Muscle layer of colon (tissue), 2 donors: ENCODE results near the gene PRSS27.
A peak's percentile ranks its signal among the peaks of the same experiment; 100 is the strongest.

Source experiments
- H3K27ac ChIP-seq: one replicate; pipeline ENCODE4 v1.7.0; 2013; ENCODE audit warnings: low read depth, mild to moderate bottlenecking, low read length, moderate library complexity
- H3K27me3 ChIP-seq, 2 donors: one replicate each; pipeline ENCODE4 v1.7.0; 2013; ENCODE audit warnings: low read length in 2 of 2, mild to moderate bottlenecking in 2 of 2; ENCODE audit not compliant: insufficient read depth in 2 of 2, control insufficient read depth in 1 of 2
- H3K36me3 ChIP-seq: one replicate; pipeline ENCODE4 v1.7.0; 2013; ENCODE audit warnings: mild to moderate bottlenecking, low read length; ENCODE audit not compliant: insufficient read depth
- H3K4me1 ChIP-seq: one replicate; pipeline ENCODE4 v1.7.0; 2013; ENCODE audit warnings: mild to moderate bottlenecking, low read length; ENCODE audit not compliant: insufficient read depth
- H3K4me3 ChIP-seq, 2 donors: one replicate each; pipeline ENCODE4 v1.7.0; 2013; ENCODE audit warnings: low read length in 2 of 2, low read depth in 1 of 2, mild to moderate bottlenecking in 1 of 2, moderate library complexity in 1 of 2
- H3K9ac ChIP-seq: one replicate; pipeline ENCODE4 v1.7.0; 2013; ENCODE audit warnings: low read length
- H3K9me3 ChIP-seq: one replicate; pipeline ENCODE4 v1.7.0; 2013; ENCODE audit warnings: mild to moderate bottlenecking, low read length
- donor health status: abdominal sarcoma.
- donor health status: Adenocarcinoma of cecum.

The PRSS27 gene

GRCh38 chr16:2720719-2721633 lies 952 bp upstream of the PRSS27 start:
- H3K4me3 ChIP-seq, result peak overlapping the region; percentile 14 to 43
- H3K4me1 ChIP-seq, result no peaks in the 10 kb centered on the region
- no peaks in the 10 kb centered on the region for H3K36me3 ChIP-seq
- no peak overlapping the region for H3K27ac ChIP-seq
- H3K27me3 ChIP-seq, result peaks cover 0 to 3% of the 10 kb centered on the region in 2 donors
- H3K9me3 ChIP-seq, result no peaks in the 10 kb centered on the region
- H3K9ac ChIP-seq, result no peak overlapping the region

GRCh38 chr16:2719328-2720063 lies 528 bp downstream of the PRSS27 start:
- H3K9me3 ChIP-seq, result no peaks in the 10 kb centered on the region
- H3K9ac ChIP-seq, result no peak overlapping the region
- peaks cover 0 to 8% of the 10 kb centered on the region in 2 donors for H3K27me3 ChIP-seq
- H3K27ac ChIP-seq, result no peak overlapping the region
- no peaks in the 10 kb centered on the region for H3K36me3 ChIP-seq
- no peaks in the 10 kb centered on the region for H3K4me1 ChIP-seq
- H3K4me3 ChIP-seq, result no peak overlapping the region

- Histone ChIP-seq H3K9me3 (no peaks in the 10 kb centered on the region), H3K27ac (no peak overlapping the region), H3K36me3 (no peaks in the 10 kb centered on the region), H3K9ac (no peak overlapping the region), H3K4me3 (no peak overlapping the region), H3K4me1 (no peaks in the 10 kb centered on the region), H3K27me3 (peaks cover 0 to 8% of the 10 kb centered on the region in 2 donors)
These were observed 2.4 kb downstream of the PRSS27 start for GRCh38 chr16:2717383-2718263.

- no peaks in the 10 kb centered on the region for H3K4me1 ChIP-seq
- no peak overlapping the region for H3K4me3 ChIP-seq
- no peak overlapping the region for H3K9ac ChIP-seq
These were observed 3.1 kb downstream of the PRSS27 start for GRCh38 chr16:2716948-2717347.

GRCh38 chr16:2715966-2716885 lies 3.8 kb downstream of the PRSS27 start:
- no peak overlapping the region for H3K4me3 ChIP-seq
- H3K27ac ChIP-seq, result no peak overlapping the region
- H3K27me3 ChIP-seq, result peaks cover 0 to 8% of the 10 kb centered on the region in 2 donors
- no peaks in the 10 kb centered on the region for H3K36me3 ChIP-seq
- no peak overlapping the region for H3K9ac ChIP-seq
- H3K9me3 ChIP-seq, result no peaks in the 10 kb centered on the region
- H3K4me1 ChIP-seq, result no peaks in the 10 kb centered on the region

More at GRCh38 chr16:2716948-2717347, 3.1 kb downstream of the PRSS27 start:
- Histone ChIP-seq H3K9me3 (no peaks in the 10 kb centered on the region), H3K27ac (no peak overlapping the region), H3K27me3 (peaks cover 0 to 8% of the 10 kb centered on the region in 2 donors), H3K36me3 (no peaks in the 10 kb centered on the region)

- Histone ChIP-seq H3K4me1 (no peaks in the 10 kb centered on the region), H3K36me3 (no peaks in the 10 kb centered on the region), H3K9ac (no peak overlapping the region), H3K4me3 (no peak overlapping the region), H3K27ac (no peak overlapping the region), H3K27me3 (peaks cover 0 to 8% of the 10 kb centered on the region in 2 donors), H3K9me3 (no peaks in the 10 kb centered on the region)
These were observed 4.5 kb downstream of the PRSS27 start for GRCh38 chr16:2715519-2715918.

- no peaks in the 10 kb centered on the region for H3K4me1 ChIP-seq
- H3K9me3 ChIP-seq, result no peaks in the 10 kb centered on the region
- no peak overlapping the region for H3K27ac ChIP-seq
- no peaks in the 10 kb centered on the region for H3K36me3 ChIP-seq
- no peak overlapping the region for H3K4me3 ChIP-seq
- H3K9ac ChIP-seq, result no peak overlapping the region
- H3K27me3 ChIP-seq, result peaks cover 0 to 8% of the 10 kb centered on the region in 2 donors
These were observed 5.0 kb downstream of the PRSS27 start for GRCh38 chr16:2715064-2715463.

GRCh38 chr16:2713985-2714774 lies 5.8 kb downstream of the PRSS27 start:
- no peak overlapping the region for H3K9ac ChIP-seq
- H3K27me3 ChIP-seq, result peaks cover 0 to 8% of the 10 kb centered on the region in 2 donors
- no peak overlapping the region for H3K4me3 ChIP-seq
- H3K27ac ChIP-seq, result no peak overlapping the region
- no peaks in the 10 kb centered on the region for H3K4me1 ChIP-seq
- H3K9me3 ChIP-seq, result no peaks in the 10 kb centered on the region
- H3K36me3 ChIP-seq, result no peaks in the 10 kb centered on the region

GRCh38 chr16:2713523-2713922 lies 6.5 kb downstream of the PRSS27 start:
- Histone ChIP-seq H3K4me1 (no peaks in the 10 kb centered on the region), H3K9me3 (no peaks in the 10 kb centered on the region), H3K4me3 (no peak overlapping the region), H3K36me3 (peaks cover 1% of the 10 kb centered on the region), H3K27me3 (peaks cover 0 to 8% of the 10 kb centered on the region in 2 donors), H3K27ac (no peak overlapping the region), H3K9ac (no peak overlapping the region)

GRCh38 chr16:2712546-2712945 lies 7.5 kb downstream of the PRSS27 start:
- no peaks in the 10 kb centered on the region for H3K4me1 ChIP-seq
- no peak overlapping the region for H3K9ac ChIP-seq
- peaks cover 0 to 8% of the 10 kb centered on the region in 2 donors for H3K27me3 ChIP-seq
- H3K36me3 ChIP-seq, result peaks cover 11% of the 10 kb centered on the region
- no peaks in the 10 kb centered on the region for H3K9me3 ChIP-seq
- no peak overlapping the region for H3K27ac ChIP-seq
- no peak overlapping the region for H3K4me3 ChIP-seq
